ENCODE data around the gene LCE1A.

- TF ChIP-seq FOXP2 (optimal IDR thresholded peaks at IDR 0.05; ENCODE audit: borderline replicate concordance, extremely low read depth, extremely low read length, insufficient read depth) (no peak), POLR2AphosphoS5 (IDR thresholded peaks at IDR 0.05; ENCODE audit: low read depth, low read length) (no peak), SIN3A (IDR thresholded peaks at IDR 0.05; ENCODE audit: borderline replicate concordance, insufficient read depth, low read length) (no peak)
- TF ChIP-seq, protein P1, sequence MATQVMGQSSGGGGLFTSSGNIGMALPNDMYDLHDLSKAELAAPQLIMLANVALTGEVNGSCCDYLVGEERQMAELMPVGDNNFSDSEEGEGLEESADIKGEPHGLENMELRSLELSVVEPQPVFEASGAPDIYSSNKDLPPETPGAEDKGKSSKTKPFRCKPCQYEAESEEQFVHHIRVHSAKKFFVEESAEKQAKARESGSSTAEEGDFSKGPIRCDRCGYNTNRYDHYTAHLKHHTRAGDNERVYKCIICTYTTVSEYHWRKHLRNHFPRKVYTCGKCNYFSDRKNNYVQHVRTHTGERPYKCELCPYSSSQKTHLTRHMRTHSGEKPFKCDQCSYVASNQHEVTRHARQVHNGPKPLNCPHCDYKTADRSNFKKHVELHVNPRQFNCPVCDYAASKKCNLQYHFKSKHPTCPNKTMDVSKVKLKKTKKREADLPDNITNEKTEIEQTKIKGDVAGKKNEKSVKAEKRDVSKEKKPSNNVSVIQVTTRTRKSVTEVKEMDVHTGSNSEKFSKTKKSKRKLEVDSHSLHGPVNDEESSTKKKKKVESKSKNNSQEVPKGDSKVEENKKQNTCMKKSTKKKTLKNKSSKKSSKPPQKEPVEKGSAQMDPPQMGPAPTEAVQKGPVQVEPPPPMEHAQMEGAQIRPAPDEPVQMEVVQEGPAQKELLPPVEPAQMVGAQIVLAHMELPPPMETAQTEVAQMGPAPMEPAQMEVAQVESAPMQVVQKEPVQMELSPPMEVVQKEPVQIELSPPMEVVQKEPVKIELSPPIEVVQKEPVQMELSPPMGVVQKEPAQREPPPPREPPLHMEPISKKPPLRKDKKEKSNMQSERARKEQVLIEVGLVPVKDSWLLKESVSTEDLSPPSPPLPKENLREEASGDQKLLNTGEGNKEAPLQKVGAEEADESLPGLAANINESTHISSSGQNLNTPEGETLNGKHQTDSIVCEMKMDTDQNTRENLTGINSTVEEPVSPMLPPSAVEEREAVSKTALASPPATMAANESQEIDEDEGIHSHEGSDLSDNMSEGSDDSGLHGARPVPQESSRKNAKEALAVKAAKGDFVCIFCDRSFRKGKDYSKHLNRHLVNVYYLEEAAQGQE (IDR thresholded peaks at IDR 0.05; ENCODE audit: insufficient read depth in 1 of 2, low read depth in 2 of 2, low read length in 2 of 2): no peak
These were observed 46.2 kb downstream of the LCE1A start for GRCh38 chr1:152873495-152873894.
